PC-3 (cell line): ENCODE results near the gene ETNK2.

Source experiments
- EZH2 ChIP-seq: fragments of 300-600 bp; sonication (generic); IDR thresholded peaks from one replicate; pipeline ENCODE4 v1.6.1; 2017; ENCODE audit warnings: antibody characterized with exemption, mild to moderate bottlenecking, low read length; ENCODE audit not compliant: unreplicated experiment
- EZH2phosphoT487 ChIP-seq: fragments of 300-600 bp; sonication (generic); IDR thresholded peaks from 2 replicates; pipeline ENCODE4 v1.6.1; 2018; ENCODE audit warnings: mild to moderate bottlenecking, antibody characterized with exemption, low read length, borderline replicate concordance
- TF ChIP-seq, protein P1 (sequence below): fragments of 300-600 bp; sonication (generic); conservative IDR thresholded peaks from 2 replicates; pipeline ENCODE4 v1.5.1; 2017; ENCODE audit warnings: antibody characterized with exemption, low read depth, mild to moderate bottlenecking, low read length

DNA sequence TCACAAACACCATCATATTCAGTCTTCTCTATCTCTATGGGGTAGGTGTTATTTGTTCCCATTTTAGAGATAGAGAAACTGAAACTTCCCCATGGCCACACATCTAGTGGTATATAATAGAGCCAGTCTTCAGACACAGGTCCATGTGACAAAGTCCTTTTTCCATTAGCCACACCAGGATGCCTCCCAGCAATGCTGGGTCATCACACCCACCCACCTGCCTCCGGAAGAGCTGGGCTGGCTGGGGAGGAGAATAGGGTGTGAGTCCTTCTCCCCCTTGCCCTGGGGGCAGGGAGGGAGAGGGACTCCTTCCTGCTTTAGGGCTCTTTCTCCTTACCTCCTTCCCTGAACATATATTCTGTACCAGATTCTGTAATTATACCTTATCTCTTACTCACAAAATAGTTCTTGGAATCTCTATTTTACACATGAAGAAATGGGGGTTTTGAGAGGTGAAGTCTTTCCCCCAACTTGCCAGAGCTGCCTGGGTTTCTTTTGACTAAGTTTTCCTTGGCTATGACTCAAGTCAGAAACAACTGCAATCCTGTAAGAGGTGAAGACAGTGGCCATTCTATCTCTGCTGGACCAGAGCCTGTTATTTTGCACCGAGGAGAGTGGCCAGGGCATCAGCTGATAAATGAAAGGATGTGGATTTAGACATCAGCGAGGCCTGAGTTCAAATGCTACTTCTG is 49.0 kb downstream of the ETNK2 start:
- TF ChIP-seq, protein P1, sequence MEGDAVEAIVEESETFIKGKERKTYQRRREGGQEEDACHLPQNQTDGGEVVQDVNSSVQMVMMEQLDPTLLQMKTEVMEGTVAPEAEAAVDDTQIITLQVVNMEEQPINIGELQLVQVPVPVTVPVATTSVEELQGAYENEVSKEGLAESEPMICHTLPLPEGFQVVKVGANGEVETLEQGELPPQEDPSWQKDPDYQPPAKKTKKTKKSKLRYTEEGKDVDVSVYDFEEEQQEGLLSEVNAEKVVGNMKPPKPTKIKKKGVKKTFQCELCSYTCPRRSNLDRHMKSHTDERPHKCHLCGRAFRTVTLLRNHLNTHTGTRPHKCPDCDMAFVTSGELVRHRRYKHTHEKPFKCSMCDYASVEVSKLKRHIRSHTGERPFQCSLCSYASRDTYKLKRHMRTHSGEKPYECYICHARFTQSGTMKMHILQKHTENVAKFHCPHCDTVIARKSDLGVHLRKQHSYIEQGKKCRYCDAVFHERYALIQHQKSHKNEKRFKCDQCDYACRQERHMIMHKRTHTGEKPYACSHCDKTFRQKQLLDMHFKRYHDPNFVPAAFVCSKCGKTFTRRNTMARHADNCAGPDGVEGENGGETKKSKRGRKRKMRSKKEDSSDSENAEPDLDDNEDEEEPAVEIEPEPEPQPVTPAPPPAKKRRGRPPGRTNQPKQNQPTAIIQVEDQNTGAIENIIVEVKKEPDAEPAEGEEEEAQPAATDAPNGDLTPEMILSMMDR = no peak
- TF ChIP-seq EZH2 = no peak
- no peak for TF ChIP-seq EZH2phosphoT487
